GM12864 (cell line): ENCODE measurements around the gene RPL7A.

Experiments
- DNase-seq: peaks from one replicate; pipeline ENCODE4 v3.0.0-alpha.2; 2011; ENCODE audit warnings: low read depth
- H3K4me3 ChIP-seq: 2 replicates; pipeline ENCODE4 v1.5.1; 2011; ENCODE audit warnings: mild to moderate bottlenecking, low read depth, low read length, control low read depth
- TF ChIP-seq, protein P1 (sequence below): IDR thresholded peaks from 2 replicates; pipeline ENCODE4 v1.5.1; 2011; ENCODE audit warnings: low read depth, mild to moderate bottlenecking, moderate library complexity, low read length, control low read depth, inconsistent platforms; ENCODE audit errors: missing control alignments

RPL7A gene

DNA sequence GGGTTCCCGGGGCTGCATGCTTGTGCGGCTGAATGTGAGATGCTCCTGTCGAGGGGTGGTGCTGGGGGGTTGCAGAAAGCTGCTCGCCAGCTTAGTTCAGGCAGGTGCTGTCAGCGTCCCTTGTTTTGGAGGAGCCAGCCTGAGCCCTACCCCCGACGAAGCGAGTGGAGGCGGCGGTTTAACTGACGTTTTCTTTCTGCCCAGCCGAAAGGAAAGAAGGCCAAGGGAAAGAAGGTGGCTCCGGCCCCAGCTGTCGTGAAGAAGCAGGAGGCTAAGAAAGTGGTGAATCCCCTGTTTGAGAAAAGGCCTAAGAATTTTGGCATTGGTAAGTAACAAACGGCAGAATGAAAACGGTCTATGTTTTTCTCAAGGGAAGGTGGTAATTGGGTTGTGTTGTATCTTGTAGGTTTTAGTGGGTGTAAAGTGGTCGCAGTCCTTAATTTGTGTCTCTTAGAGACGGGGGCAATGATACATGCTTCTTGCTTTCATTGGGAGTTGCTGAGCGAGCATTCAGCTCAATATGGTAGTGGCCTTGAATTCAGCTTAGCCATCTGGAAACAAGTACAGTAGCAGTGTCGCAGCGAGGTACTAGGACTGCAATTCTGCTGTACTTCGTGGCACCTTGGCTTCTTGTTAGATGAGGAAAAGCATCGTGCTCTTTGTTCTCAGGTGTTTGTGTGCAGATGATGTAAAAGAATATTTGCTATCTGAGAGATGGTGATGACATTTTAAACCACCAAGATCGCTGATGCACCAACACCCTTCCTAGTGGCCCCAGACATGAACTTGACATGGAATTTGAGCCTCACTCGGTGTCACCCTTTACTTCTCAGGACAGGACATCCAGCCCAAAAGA is 928 bp downstream of the RPL7A start:
- TF ChIP-seq, protein P1, sequence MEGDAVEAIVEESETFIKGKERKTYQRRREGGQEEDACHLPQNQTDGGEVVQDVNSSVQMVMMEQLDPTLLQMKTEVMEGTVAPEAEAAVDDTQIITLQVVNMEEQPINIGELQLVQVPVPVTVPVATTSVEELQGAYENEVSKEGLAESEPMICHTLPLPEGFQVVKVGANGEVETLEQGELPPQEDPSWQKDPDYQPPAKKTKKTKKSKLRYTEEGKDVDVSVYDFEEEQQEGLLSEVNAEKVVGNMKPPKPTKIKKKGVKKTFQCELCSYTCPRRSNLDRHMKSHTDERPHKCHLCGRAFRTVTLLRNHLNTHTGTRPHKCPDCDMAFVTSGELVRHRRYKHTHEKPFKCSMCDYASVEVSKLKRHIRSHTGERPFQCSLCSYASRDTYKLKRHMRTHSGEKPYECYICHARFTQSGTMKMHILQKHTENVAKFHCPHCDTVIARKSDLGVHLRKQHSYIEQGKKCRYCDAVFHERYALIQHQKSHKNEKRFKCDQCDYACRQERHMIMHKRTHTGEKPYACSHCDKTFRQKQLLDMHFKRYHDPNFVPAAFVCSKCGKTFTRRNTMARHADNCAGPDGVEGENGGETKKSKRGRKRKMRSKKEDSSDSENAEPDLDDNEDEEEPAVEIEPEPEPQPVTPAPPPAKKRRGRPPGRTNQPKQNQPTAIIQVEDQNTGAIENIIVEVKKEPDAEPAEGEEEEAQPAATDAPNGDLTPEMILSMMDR, result no peak
- H3K4me3 ChIP-seq, result peak overlapping the region; percentile 97
- no peak for DNase-seq

DNA sequence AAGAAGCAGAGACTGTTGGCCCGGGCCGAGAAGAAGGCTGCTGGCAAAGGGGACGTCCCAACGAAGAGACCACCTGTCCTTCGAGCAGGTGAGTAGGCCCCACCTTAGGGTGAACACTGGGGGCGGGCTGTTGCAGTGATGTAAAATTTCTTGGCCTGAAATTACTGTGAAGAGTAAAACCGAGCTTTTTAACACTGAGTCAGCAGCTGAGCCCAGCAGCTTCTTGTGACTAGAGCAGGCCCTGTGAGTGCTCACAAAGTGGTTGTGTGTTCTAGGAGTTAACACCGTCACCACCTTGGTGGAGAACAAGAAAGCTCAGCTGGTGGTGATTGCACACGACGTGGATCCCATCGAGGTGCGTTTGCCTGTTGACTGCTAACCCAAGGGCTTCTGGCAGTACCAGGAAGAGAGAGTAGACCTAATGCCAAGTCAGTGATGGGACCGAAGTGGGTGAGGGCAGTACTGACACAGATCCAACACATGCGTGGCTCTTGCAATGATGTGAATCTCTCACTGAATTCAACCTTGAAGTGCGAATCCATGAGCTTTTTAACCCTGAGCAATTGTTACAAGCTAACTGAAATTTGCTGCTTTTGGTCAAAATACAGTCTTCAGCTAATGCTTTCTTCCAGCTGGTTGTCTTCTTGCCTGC is 2.1 kb downstream of the RPL7A start:
- H3K4me3 ChIP-seq, result peak overlapping the region; percentile 97
- DNase-seq, result no peak
- TF ChIP-seq, protein P1, result no peak

DNA sequence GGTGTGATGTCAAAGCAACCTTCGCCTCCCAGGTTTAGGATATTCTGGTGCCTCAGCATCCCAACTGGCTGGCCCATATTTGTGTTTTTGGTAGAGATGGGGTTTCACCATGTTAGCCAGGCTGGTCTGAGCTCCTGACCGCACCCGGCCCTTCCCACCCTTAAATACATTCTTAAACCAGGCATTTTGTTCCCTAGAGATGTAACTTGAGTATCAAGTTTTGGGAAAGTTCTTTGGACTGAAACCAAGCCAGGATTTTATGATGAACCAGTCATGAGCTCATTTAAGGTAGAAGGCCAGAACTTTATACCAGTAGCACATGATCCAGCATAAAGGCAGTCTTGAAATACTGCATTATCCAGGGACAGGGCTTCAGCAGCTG is 3.5 kb downstream of the RPL7A start:
- DNase-seq, result no peak
- TF ChIP-seq, protein P1, result no peak
- no peak overlapping the region for H3K4me3 ChIP-seq

DNA sequence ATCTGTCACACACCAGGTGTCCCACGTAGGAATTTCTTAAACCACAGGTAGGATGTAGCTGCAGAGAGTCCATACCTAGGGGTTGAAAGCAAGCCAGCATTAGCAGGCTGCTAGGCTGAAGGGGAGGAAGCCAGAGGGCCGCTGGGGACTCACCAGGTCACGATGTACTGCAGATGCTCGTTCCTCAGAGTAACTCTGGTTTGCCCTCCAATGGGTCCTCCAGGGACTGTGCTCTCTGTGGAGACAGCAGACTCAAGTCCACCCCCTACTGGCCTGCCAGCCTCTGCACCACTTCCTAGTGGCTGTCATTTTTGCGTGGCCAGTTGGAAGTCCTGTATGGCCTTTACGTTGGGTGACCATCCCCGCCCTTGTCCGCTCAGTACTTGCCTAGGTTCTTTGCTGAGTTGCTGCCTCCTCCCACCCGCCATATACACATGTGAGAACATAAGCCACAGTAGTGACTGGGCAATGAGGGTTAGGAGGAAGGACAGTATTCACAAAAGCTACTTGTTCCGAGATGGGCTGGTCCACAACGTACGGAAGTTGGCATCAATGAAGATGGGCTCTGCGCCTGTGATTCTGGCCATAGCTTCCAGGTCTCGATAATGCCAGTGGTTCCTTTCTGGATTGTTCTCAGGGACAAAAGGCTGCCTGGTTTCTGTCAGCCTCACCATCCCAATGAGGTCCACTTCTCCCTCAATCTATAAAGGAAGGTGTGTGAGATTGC is 4.1 kb downstream of the RPL7A start:
- TF ChIP-seq, protein P1, result peak; percentile 72
- no peak for DNase-seq
- H3K4me3 ChIP-seq, result no peak overlapping the region

DNA sequence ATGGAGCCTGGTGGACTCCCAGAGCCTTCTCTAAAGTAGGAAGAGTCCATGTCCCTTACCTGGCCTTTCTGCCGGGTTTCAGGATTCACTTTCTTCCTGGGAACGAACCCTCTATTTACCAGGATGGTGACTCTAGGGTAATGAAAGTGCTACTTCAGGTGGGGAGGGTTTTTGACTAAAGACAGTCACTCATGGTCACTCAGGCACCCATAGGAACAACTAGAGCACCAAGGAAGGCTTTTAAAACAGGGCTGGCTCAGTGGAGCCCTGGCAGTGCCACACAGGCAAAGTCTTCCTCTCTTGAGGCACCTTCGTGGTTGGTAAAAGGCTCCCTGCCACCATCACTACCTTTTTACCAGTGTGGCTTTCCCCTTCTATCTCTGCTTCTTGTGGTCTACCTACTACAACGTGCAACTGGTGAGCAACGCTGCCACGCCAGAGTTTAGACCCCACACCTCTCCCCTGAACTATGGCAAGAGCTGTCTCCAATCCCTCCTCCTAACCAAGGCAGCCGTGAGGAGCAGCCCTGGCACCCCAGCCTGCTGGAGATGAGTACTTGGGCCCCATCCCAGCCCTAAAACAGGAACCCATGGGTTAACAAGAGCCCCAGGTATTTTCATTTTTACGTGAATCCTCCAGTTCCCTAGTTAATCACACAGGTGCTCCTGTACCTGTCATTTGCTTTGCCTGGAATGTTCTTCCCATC is 4.8 kb downstream of the RPL7A start:
- no peak for DNase-seq
- TF ChIP-seq, protein P1, result no peak
- no peak overlapping the region for H3K4me3 ChIP-seq

DNA sequence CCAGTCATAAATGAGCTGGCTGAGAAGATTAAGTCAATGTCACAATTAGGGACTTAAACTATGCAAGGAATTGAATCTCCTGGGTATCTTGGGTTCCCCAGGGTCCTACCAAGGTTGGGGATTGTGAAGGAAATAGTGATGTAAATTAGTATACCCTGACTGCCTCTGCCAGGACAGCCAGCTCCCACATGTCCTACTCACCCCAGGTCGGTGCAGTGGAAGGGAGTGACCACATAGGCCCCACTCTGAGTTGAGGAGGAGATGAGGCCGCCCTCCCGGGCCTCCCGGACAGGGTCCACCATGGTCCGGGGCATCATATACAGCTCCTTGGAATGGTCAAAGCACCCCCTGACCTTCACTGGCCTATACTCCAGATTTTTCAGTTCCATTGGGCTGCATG is 5.5 kb downstream of the RPL7A start:
- TF ChIP-seq, protein P1, result no peak
- H3K4me3 ChIP-seq, result no peak overlapping the region

More for the DNA sequence above, 5.5 kb downstream of the RPL7A start:
- DNase-seq, result no peak
